Cardiac muscle cell (in vitro differentiated cells and primary cell): ENCODE data around the gene MEIOB. TPM values are rescaled to one million over a fixed set of nuclear protein-coding genes. Genes with fewer than 3 reads are reported as not detected.

Experiments
- DNase-seq, 2 donors: peaks; one replicate each; pipeline versions ENCODE4 v3.0.0 to v3.0.0-alpha.2; 2010 to 2017; ENCODE audit warnings: low read depth in 1 of 2, low spot score in 1 of 2
- H3K27ac ChIP-seq: fragments of 200-600 bp; sonication (generic); 2 replicates; pipeline ENCODE4 v1.5.1; 2016
- H3K27me3 ChIP-seq: fragments of 200-600 bp; sonication (generic); 2 replicates; pipeline ENCODE4 v1.6.0; 2016; ENCODE audit warnings: control low read depth
- H3K36me3 ChIP-seq: fragments of 200-600 bp; sonication (generic); 2 replicates; pipeline ENCODE4 v1.5.1; 2016; ENCODE audit warnings: control low read depth
- H3K4me1 ChIP-seq: fragments of 200-600 bp; sonication (generic); 2 replicates; pipeline ENCODE4 v1.8.1; 2017; ENCODE audit warnings: low read depth, mild to moderate bottlenecking, mixed run types
- H3K4me3 ChIP-seq: fragments of 200-600 bp; sonication (generic); 2 replicates; pipeline ENCODE4 v1.5.1; 2016; ENCODE audit warnings: mild to moderate bottlenecking
- H3K9me3 ChIP-seq: fragments of 200-600 bp; sonication (generic); 2 replicates; pipeline ENCODE4 v1.5.1; 2017; ENCODE audit warnings: low read depth, mild to moderate bottlenecking, control low read depth
- polyA plus RNA-seq: library from polyadenylated mRNA; unstranded; fragments of >200 nt; fragmentation: Nextera tagmentation; extraction: Ambion mirVana; gene quantifications from 2 replicates; pipeline ENCODE4 v1.2.1, GENCODE V29; 2016
- total RNA-seq: library from RNA; depleted of rRNA; stranded (reverse); fragments of >200 nt; gene quantifications from 2 replicates; pipeline ENCODE4 v1.2.3, GENCODE V29; 2016
- TF ChIP-seq, protein P1 (sequence below): IDR thresholded peaks from 2 replicates; pipeline ENCODE4 v1.5.1; 2012; ENCODE audit warnings: low read depth, mild to moderate bottlenecking, low read length

MEIOB gene
- total and polyA plus RNA-seq, 2 experiments from 2014 or later = 2.0 TPM; not detected in 1

DNA sequence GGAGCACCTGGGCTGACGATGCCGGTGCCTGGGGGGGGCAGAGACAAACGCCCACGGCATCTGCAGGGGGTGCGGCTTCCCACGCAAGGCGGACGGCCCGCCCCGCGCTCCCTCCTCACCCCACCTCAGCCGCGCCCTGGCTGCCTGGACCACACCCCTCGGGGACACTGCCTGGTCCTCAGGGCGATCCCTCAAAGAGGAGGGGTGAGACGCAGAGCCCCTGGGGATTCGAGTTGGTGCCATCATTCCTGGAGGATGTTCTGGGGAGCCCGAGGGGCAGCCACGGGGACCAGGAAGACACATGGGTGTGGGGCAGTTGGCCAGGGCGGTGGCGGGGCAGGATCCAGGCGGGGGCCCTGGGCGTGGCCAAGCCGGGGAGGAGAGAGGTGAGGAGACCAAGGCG, 82.3 kb downstream of the MEIOB start:
- no peaks in the 10 kb centered on the region for H3K4me1 ChIP-seq
- H3K9me3 ChIP-seq = no peaks in the 10 kb centered on the region
- no peaks in the 10 kb centered on the region for H3K27me3 ChIP-seq
- no peak for DNase-seq
- no peak overlapping the region for H3K27ac ChIP-seq
- TF ChIP-seq, protein P1, sequence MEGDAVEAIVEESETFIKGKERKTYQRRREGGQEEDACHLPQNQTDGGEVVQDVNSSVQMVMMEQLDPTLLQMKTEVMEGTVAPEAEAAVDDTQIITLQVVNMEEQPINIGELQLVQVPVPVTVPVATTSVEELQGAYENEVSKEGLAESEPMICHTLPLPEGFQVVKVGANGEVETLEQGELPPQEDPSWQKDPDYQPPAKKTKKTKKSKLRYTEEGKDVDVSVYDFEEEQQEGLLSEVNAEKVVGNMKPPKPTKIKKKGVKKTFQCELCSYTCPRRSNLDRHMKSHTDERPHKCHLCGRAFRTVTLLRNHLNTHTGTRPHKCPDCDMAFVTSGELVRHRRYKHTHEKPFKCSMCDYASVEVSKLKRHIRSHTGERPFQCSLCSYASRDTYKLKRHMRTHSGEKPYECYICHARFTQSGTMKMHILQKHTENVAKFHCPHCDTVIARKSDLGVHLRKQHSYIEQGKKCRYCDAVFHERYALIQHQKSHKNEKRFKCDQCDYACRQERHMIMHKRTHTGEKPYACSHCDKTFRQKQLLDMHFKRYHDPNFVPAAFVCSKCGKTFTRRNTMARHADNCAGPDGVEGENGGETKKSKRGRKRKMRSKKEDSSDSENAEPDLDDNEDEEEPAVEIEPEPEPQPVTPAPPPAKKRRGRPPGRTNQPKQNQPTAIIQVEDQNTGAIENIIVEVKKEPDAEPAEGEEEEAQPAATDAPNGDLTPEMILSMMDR = no peak
- H3K36me3 ChIP-seq = peaks cover 6% of the 10 kb centered on the region
- H3K4me3 ChIP-seq = no peak overlapping the region

DNA sequence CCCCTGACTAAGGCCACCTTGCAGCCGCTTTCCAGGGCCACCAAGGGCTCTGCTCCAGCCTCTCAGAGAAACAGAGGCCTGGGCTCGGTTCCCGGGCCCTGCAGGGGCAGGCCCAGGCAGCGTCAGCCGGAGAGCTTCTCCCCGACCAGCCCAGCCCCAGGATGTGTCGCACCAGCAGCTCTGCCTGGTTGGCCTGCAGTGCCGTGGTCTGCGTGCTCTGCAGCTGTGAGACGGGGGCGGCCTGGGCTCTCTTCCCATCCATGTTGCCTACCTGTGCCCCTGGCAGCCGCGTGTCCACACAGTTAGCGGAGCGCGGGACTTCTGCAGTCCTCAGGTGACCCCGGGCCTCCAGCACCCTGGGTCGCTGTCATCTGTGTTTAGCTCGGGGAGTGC, 83.3 kb downstream of the MEIOB start:
- no peaks in the 10 kb centered on the region for H3K4me1 ChIP-seq
- no peaks in the 10 kb centered on the region for H3K9me3 ChIP-seq
- H3K4me3 ChIP-seq = no peak overlapping the region
- no peak for DNase-seq
- H3K27me3 ChIP-seq = no peaks in the 10 kb centered on the region
- H3K36me3 ChIP-seq = peaks cover 6% of the 10 kb centered on the region
- TF ChIP-seq, protein P1 = no peak
- H3K27ac ChIP-seq = no peak overlapping the region

GRCh38 chr16:1788095-1788707, 83.8 kb downstream of the MEIOB start:
- no peak for DNase-seq
- peaks cover 6% of the 10 kb centered on the region for H3K36me3 ChIP-seq
- H3K27ac ChIP-seq = no peak overlapping the region
- no peaks in the 10 kb centered on the region for H3K4me1 ChIP-seq
- no peaks in the 10 kb centered on the region for H3K9me3 ChIP-seq
- no peak overlapping the region for H3K4me3 ChIP-seq
- TF ChIP-seq, protein P1 = no peak
- H3K27me3 ChIP-seq = no peaks in the 10 kb centered on the region

- TF ChIP-seq, protein P1 = no peak
- peaks cover 6% of the 10 kb centered on the region for H3K36me3 ChIP-seq
- DNase-seq = no peak
These were observed 84.5 kb downstream of the MEIOB start for GRCh38 chr16:1787322-1788094.

DNA sequence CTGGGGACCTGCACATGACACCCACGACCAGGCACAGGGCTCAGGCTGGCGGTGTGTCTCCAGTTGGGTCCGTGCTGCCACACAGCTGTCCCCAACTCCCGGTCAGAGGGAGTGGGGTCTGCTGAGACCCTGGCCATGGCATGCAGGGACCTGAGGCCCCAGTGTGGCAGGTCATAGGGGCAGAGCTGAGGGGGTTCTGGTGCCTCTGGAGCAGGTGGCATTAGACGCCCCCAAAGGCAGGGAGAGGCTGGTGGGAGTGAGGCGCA, 85.0 kb downstream of the MEIOB start:
- no peaks in the 10 kb centered on the region for H3K4me1 ChIP-seq
- TF ChIP-seq, protein P1 = no peak
- no peak for DNase-seq
- H3K27me3 ChIP-seq = no peaks in the 10 kb centered on the region
- peaks cover 6% of the 10 kb centered on the region for H3K36me3 ChIP-seq
- no peak overlapping the region for H3K4me3 ChIP-seq
- H3K27ac ChIP-seq = no peak overlapping the region
- H3K9me3 ChIP-seq = no peaks in the 10 kb centered on the region

More at GRCh38 chr16:1787322-1788094, 84.5 kb downstream of the MEIOB start:
- Histone ChIP-seq H3K4me1 (no peaks in the 10 kb centered on the region), H3K27me3 (no peaks in the 10 kb centered on the region), H3K9me3 (no peaks in the 10 kb centered on the region), H3K27ac (no peak overlapping the region), H3K4me3 (no peak overlapping the region)
